ENCODE measurements around the gene TAF5.

GRCh38 chr10:103396789-103397087 is 29.0 kb downstream of the TAF5 start:
- TF ChIP-seq CTCF (IDR thresholded peaks at IDR 0.05), result no peak
- TF ChIP-seq POLR2A (IDR thresholded peaks at IDR 0.05), result no peak
